SK-N-SH (cell line): ENCODE measurements around the gene WNT5A. TPM values are rescaled to one million over a fixed set of nuclear protein-coding genes. Genes with fewer than 3 reads are reported as not detected.
A peak's percentile ranks its signal among the peaks of the same experiment; 100 is the strongest.

Source experiments
- CTCF ChIA-PET: fragments of 300-600, 350-600 bp; formaldehyde crosslinking; extraction: SDS; loops from one replicate; lab custom pipeline; 2021; lab: Yijun Ruan, JAX
- POLR2A ChIA-PET: fragments of 350-600 bp; sonication (Branson Sonifier 250); formaldehyde crosslinking; extraction: SDS; loops from one replicate; lab custom pipeline; 2020; ENCODE audit warnings: antibody characterized with exemption, inconsistent platforms; lab: Yijun Ruan, JAX
- DNase-seq: peaks from one replicate; pipeline ENCODE4 v3.0.0; 2012
- H2AFZ ChIP-seq: fragments of 200-600 bp; sonication (generic); 2 replicates; pipeline ENCODE4 v1.8.1; 2016; ENCODE audit warnings: antibody characterized with exemption, mild to moderate bottlenecking, low read depth
- H3F3A ChIP-seq: fragments of 200-600 bp; sonication (generic); replicated peaks from 2 replicates; pipeline ENCODE3; 2016; ENCODE audit warnings: antibody characterized with exemption, mild to moderate bottlenecking; ENCODE audit not compliant: insufficient read depth
- H3K27ac ChIP-seq, 2 experiments: fragments of 200-500 bp in 1 of 2; fragments of 200-600 bp in 1 of 2; sonication (Bioruptor generic) in 1 of 2; sonication (generic), shearing (Covaris generic) in 1 of 2; 2 replicates each; pipeline versions ENCODE4 v1.5.1 to v1.6.1; 2014 to 2016; ENCODE audit warnings: low read depth in 2 of 2, inconsistent platforms in 1 of 2, low read length in 1 of 2, mild to moderate bottlenecking in 1 of 2, mixed read lengths in 1 of 2
- H3K27me3 ChIP-seq: fragments of 200-600 bp; sonication (generic), shearing (Covaris generic); 2 replicates; pipeline ENCODE4 v1.6.1; 2016; ENCODE audit warnings: mixed run types; ENCODE audit not compliant: insufficient read depth
- H3K36me3 ChIP-seq, 2 experiments: fragments of 200-500 bp in 1 of 2; fragments of 200-600 bp in 1 of 2; sonication (Bioruptor generic) in 1 of 2; sonication (generic) in 1 of 2; replicated peaks in 1 of 2; 2 replicates each; pipeline versions ENCODE3 to v1.5.1; 2014 to 2016; ENCODE audit warnings: low read length in 1 of 2, mild to moderate bottlenecking in 1 of 2; ENCODE audit not compliant: insufficient read depth in 2 of 2, control insufficient read depth in 1 of 2
- H3K4me1 ChIP-seq, 2 experiments: fragments of 200-500 bp in 1 of 2; fragments of 200-600 bp in 1 of 2; sonication (Bioruptor generic) in 1 of 2; sonication (generic), shearing (Covaris generic) in 1 of 2; 2 replicates each; pipeline versions ENCODE4 v1.5.1 to v1.6.1; 2014 to 2016; ENCODE audit warnings: low read depth in 1 of 2, low read length in 1 of 2, mixed run types in 1 of 2; ENCODE audit not compliant: insufficient read depth in 2 of 2, control insufficient read depth in 1 of 2
- H3K4me2 ChIP-seq: fragments of 200-600 bp; sonication (generic), shearing (Covaris generic); 2 replicates; pipeline ENCODE4 v1.6.1; 2017; ENCODE audit warnings: mixed run types
- H3K4me3 ChIP-seq, 2 experiments: fragments of 200-500 bp in 1 of 2; fragments of 200-600 bp in 1 of 2; sonication (Bioruptor generic) in 1 of 2; sonication (generic), shearing (Covaris generic) in 1 of 2; 2 replicates each; pipeline versions ENCODE4 v1.5.1 to v1.8.1; 2014 to 2016; ENCODE audit warnings: low read depth in 2 of 2, inconsistent platforms in 1 of 2, low read length in 1 of 2, mild to moderate bottlenecking in 1 of 2, mixed read lengths in 1 of 2, moderate library complexity in 1 of 2
- H3K79me2 ChIP-seq: fragments of 200-600 bp; sonication (generic); 2 replicates; pipeline ENCODE4 v1.8.1; 2017; ENCODE audit warnings: mild to moderate bottlenecking; ENCODE audit not compliant: insufficient read depth
- H3K9ac ChIP-seq: fragments of 200-600 bp; sonication (generic); 2 replicates; pipeline ENCODE4 v1.6.1; 2017; ENCODE audit warnings: mixed run types
- H3K9me2 ChIP-seq: fragments of 200-600 bp; sonication (generic); 2 replicates; pipeline ENCODE4 v1.6.1; 2017; ENCODE audit warnings: mixed run types
- H3K9me3 ChIP-seq: fragments of 200-600 bp; sonication (generic); 2 replicates; pipeline ENCODE4 v1.6.1; 2017; ENCODE audit warnings: mixed run types, mild to moderate bottlenecking, moderate library complexity
- H4K20me1 ChIP-seq: fragments of 200-600 bp; sonication (generic); 2 replicates; pipeline ENCODE4 v1.6.1; 2017; ENCODE audit warnings: mild to moderate bottlenecking, mixed run types; ENCODE audit not compliant: insufficient read depth
- CTCF ChIP-seq: fragments of 200-600 bp; sonication (generic); IDR thresholded peaks from 2 replicates; pipeline ENCODE4 v1.6.1; 2017; ENCODE audit warnings: antibody characterized with exemption, mild to moderate bottlenecking, moderate library complexity
- ELF1 ChIP-seq: IDR thresholded peaks from 2 replicates; pipeline ENCODE4 v1.4.0; 2012
- FOSL2 ChIP-seq: IDR thresholded peaks from 2 replicates; pipeline ENCODE4 v1.4.0; 2012; ENCODE audit warnings: low read depth, mild to moderate bottlenecking, moderate library complexity, borderline replicate concordance
- FOXJ3 ChIP-seq: sonication (generic); formaldehyde crosslinking; IDR thresholded peaks from 2 replicates; pipeline ENCODE4 v1.5.1; 2020; ENCODE audit warnings: mild to moderate bottlenecking, missing genetic modification reagents
- GATA2 ChIP-seq: sonication (generic); formaldehyde crosslinking; IDR thresholded peaks from 2 replicates; pipeline ENCODE4 v1.5.0; 2020; ENCODE audit warnings: mild to moderate bottlenecking, missing genetic modification reagents
- IRF3 ChIP-seq: fragments of 150-350 bp; IDR thresholded peaks from 2 replicates; pipeline ENCODE4 v1.6.1; 2016; ENCODE audit warnings: mild to moderate bottlenecking, low read depth, low read length
- JUND ChIP-seq: IDR thresholded peaks from 2 replicates; pipeline ENCODE4 v1.4.0; 2012
- MEF2A ChIP-seq: IDR thresholded peaks from 2 replicates; pipeline ENCODE4 v1.4.0; 2012; ENCODE audit warnings: low read depth, borderline replicate concordance
- MXI1 ChIP-seq: IDR thresholded peaks from 2 replicates; pipeline ENCODE4 v1.6.1; 2012; ENCODE audit warnings: mild to moderate bottlenecking, low read depth, low read length, improper control_type of control experiment
- NFIC ChIP-seq: IDR thresholded peaks from 2 replicates; pipeline ENCODE4 v1.4.0; 2012; ENCODE audit warnings: borderline replicate concordance
- NRF1 ChIP-seq: IDR thresholded peaks from 2 replicates; pipeline ENCODE4 v1.6.1; 2012; ENCODE audit warnings: low read depth, mild to moderate bottlenecking, low read length
- PBX3 ChIP-seq: IDR thresholded peaks from 2 replicates; pipeline ENCODE4; 2012
- POLR2AphosphoS5 ChIP-seq: IDR thresholded peaks from 2 replicates; pipeline ENCODE4 v1.6.1; 2012; ENCODE audit warnings: low read depth, low read length
- RAD21 ChIP-seq: IDR thresholded peaks from 2 replicates; pipeline ENCODE4 v1.6.1; 2012; ENCODE audit warnings: mild to moderate bottlenecking, low read length
- RCOR1 ChIP-seq: fragments of 150-350 bp; IDR thresholded peaks from 2 replicates; pipeline ENCODE4 v1.6.1; 2017; ENCODE audit warnings: antibody characterized with exemption, low read length
- RFX5 ChIP-seq: IDR thresholded peaks from 2 replicates; pipeline ENCODE4 v1.6.1; 2012; ENCODE audit warnings: mild to moderate bottlenecking, improper control_type of control experiment, low read length
- RXRA ChIP-seq: IDR thresholded peaks from 2 replicates; pipeline ENCODE4 v1.4.0; 2012; ENCODE audit warnings: low read depth, mild to moderate bottlenecking, borderline replicate concordance
- SIN3A ChIP-seq: IDR thresholded peaks from 2 replicates; pipeline ENCODE4 v1.6.1; 2012; ENCODE audit warnings: low read depth, mild to moderate bottlenecking, low read length, moderate library complexity, borderline replicate concordance
- TAF1 ChIP-seq: IDR thresholded peaks from 2 replicates; pipeline ENCODE4 v1.6.1; 2012; ENCODE audit warnings: low read depth, mild to moderate bottlenecking, low read length, moderate library complexity, borderline replicate concordance
- TCF12 ChIP-seq: IDR thresholded peaks from 2 replicates; pipeline ENCODE4 v1.4.0; 2012
- USF1 ChIP-seq: IDR thresholded peaks from 2 replicates; pipeline ENCODE4 v1.4.0; 2012; ENCODE audit warnings: low read depth, borderline replicate concordance
- YY1 ChIP-seq: IDR thresholded peaks from 2 replicates; pipeline ENCODE4 v1.4.0; 2012; ENCODE audit warnings: low read depth, mild to moderate bottlenecking
- ZBTB33 ChIP-seq: IDR thresholded peaks from 2 replicates; pipeline ENCODE4 v1.4.0; 2012; ENCODE audit warnings: low read depth, borderline replicate concordance
- WGBS: methylation state at CpG from one replicate; pipeline ENCODE4 v1.1.6; 2017; ENCODE audit warnings: low lambda C conversion rate; 5-methylcytosine and 5-hydroxymethylcytosine counted together
- polyA plus RNA-seq, 3 experiments: library from polyadenylated mRNA; depleted of rRNA; stranded (reverse); fragments of >200 nt; gene quantifications; 2 replicates each; pipeline ENCODE4 v1.2.3, GENCODE V29; 2012

WNT5A gene
- polyA plus RNA-seq, 1 of the 3 experiments (the other 2 are of a cell fraction) = 30.7 TPM

GRCh38 chr3:55487381-55488241 is 505 bp upstream of the WNT5A start (continued):
- peak; percentile 28; the same call in 1 of the 2 replicates for TF ChIP-seq SIN3A
- TF ChIP-seq YY1 = 0 out of 2 replicates have a peak, but pooled peaks have one; percentile 42
- no peak for TF ChIP-seq PBX3
- TF ChIP-seq RCOR1 = no peak
- no peak for TF ChIP-seq MXI1
- no peak for TF ChIP-seq TCF12
- TF ChIP-seq NRF1 = no peak
- no peak for TF ChIP-seq FOSL2
- TF ChIP-seq RXRA = no peak
- TF ChIP-seq RFX5 = no peak
- TF ChIP-seq MEF2A = no peak
- TF ChIP-seq JUND = no peak
- no peak for TF ChIP-seq ELF1
- TF ChIP-seq, all 33 proteins: peak for 4

- peaks cover 5 to 6% of the 10 kb centered on the region in 2 experiments for H3K36me3 ChIP-seq
- H3K4me3 ChIP-seq = peak overlapping the region; percentile 78 to 83
- ChIA-PET CTCF (interaction anchor here (0.8 to 4.1 kb wide), 13 partner anchors 10 to 765 kb away, joined by 3 to 24 read pairs (median 3); no protein-coding TSS in a partner anchor), POLR2A (no interaction called here)
- peaks cover 18% of the 10 kb centered on the region for H3F3A ChIP-seq
- H3K4me1 ChIP-seq = peaks cover 7 to 31% of the 10 kb centered on the region in 2 experiments
- no peaks in the 10 kb centered on the region for H4K20me1 ChIP-seq
- H3K79me2 ChIP-seq = peaks cover 67% of the 10 kb centered on the region
- no peaks in the 10 kb centered on the region for H3K27me3 ChIP-seq
- H3K27ac ChIP-seq = peak overlapping the region; percentile 62 to 88
- H3K9me2 ChIP-seq = no peaks in the 10 kb centered on the region
- H3K9me3 ChIP-seq = no peaks in the 10 kb centered on the region
- DNase-seq = peak; percentile 54
- peak overlapping the region; percentile 98 for H3K4me2 ChIP-seq
- peak overlapping the region; percentile 96 for H3K9ac ChIP-seq
- 4% methylated on average over 40 of the region's 49 CpGs for WGBS
- no peak overlapping the region for H2AFZ ChIP-seq
- TF ChIP-seq MXI1 = no peak
- TF ChIP-seq NFIC = peak; percentile 85
- no peak for TF ChIP-seq ZBTB33
- 0 out of 2 replicates have a peak, but pooled peaks have one; percentile 29 for TF ChIP-seq TAF1
- TF ChIP-seq NRF1 = no peak
- TF ChIP-seq USF1 = no peak
- TF ChIP-seq GATA2 (CRISPR knock-in tag) = no peak
- TF ChIP-seq RAD21 = no peak
- TF ChIP-seq SIN3A = no peak
- 0 out of 2 replicates have a peak, but pooled peaks have one; percentile 12 for TF ChIP-seq POLR2AphosphoS5
- no peak for TF ChIP-seq FOXJ3
- TF ChIP-seq FOSL2 = no peak
- TF ChIP-seq CTCF = no peak
- no peak for TF ChIP-seq IRF3
- TF ChIP-seq RCOR1 = no peak
These were observed 827 bp downstream of the WNT5A start for GRCh38 chr3:55486101-55486856.
